Right kidney (tissue), 1 donor: ENCODE data around the gene PAFAH2.
"Not testable (repeated sequence)": the region's sequence is repeated elsewhere in the genome, so short reads cannot be mapped to it uniquely, and the experiment has no call there.

Experiments used
- DNase-seq: peaks from one replicate; pipeline ENCODE4 v3.0.0-alpha.2; 2016

PAFAH2 gene

GRCh38 chr1:25985171-25985570, 12.7 kb downstream of the PAFAH2 start:
- DNase-seq = no peak

- DNase-seq = no peak
These were observed 18.7 kb downstream of the PAFAH2 start for GRCh38 chr1:25979210-25979609.

GRCh38 chr1:25978403-25978802, 19.5 kb downstream of the PAFAH2 start:
- DNase-seq = no peak

- no peak for DNase-seq
These were observed 20.1 kb downstream of the PAFAH2 start for GRCh38 chr1:25977801-25978200.

- DNase-seq = no peak
These were observed 24.1 kb downstream of the PAFAH2 start for GRCh38 chr1:25973610-25974321.

GRCh38 chr1:25971811-25972180, 26.1 kb downstream of the PAFAH2 start:
- DNase-seq = no peak

- DNase-seq = no peak
These were observed 26.6 kb downstream of the PAFAH2 start for GRCh38 chr1:25971066-25971810.

- no peak for DNase-seq
These were observed 30.6 kb downstream of the PAFAH2 start for GRCh38 chr1:25967308-25967707.

- DNase-seq = no peak
These were observed 38.3 kb downstream of the PAFAH2 start for GRCh38 chr1:25959611-25960010.

- no peak for DNase-seq
These were observed 39.4 kb downstream of the PAFAH2 start for GRCh38 chr1:25958465-25958864.

- DNase-seq = no peak
These were observed 42.3 kb downstream of the PAFAH2 start for GRCh38 chr1:25955553-25955952.

- DNase-seq = no peak
These were observed 43.5 kb downstream of the PAFAH2 start for GRCh38 chr1:25954282-25954938.

- DNase-seq = peak; percentile 32
These were observed 44.9 kb downstream of the PAFAH2 start for GRCh38 chr1:25952841-25953401.

- no peak for DNase-seq
These were observed 49.2 kb downstream of the PAFAH2 start for GRCh38 chr1:25948641-25949040.

GRCh38 chr1:25947027-25947426, 50.8 kb downstream of the PAFAH2 start:
- no peak for DNase-seq

GRCh38 chr1:25945761-25946160, 52.1 kb downstream of the PAFAH2 start:
- no peak for DNase-seq

- no peak for DNase-seq
These were observed 52.9 kb downstream of the PAFAH2 start for GRCh38 chr1:25944986-25945385.

- DNase-seq = not testable (repeated sequence)
These were observed 54.4 kb downstream of the PAFAH2 start for GRCh38 chr1:25943511-25943910.

- DNase-seq = no peak
These were observed 60.9 kb downstream of the PAFAH2 start for GRCh38 chr1:25936947-25937346.

- no peak for DNase-seq
These were observed 64.1 kb downstream of the PAFAH2 start for GRCh38 chr1:25933479-25934365.

- not testable (repeated sequence) for DNase-seq
These were observed 65.0 kb downstream of the PAFAH2 start for GRCh38 chr1:25932811-25933400.

- no peak for DNase-seq
These were observed 65.5 kb downstream of the PAFAH2 start for GRCh38 chr1:25932321-25932720.
